HG03095 (cell line): ENCODE results near the gene GRIA1.

Source experiments
- ATAC-seq: cut with Tn5 transposase; IDR thresholded peaks from one replicate; pipeline ENCODE4 v1.9.1; 2021; ENCODE audit warnings: moderate library complexity; ENCODE audit not compliant: unreplicated experiment

The GRIA1 gene

GRCh38 chr5:153496835-153497234, 6.4 kb downstream of the GRIA1 start:
- no peak for ATAC-seq

- ATAC-seq, result no peak
Observed at GRCh38 chr5:153498516-153498915, 8.0 kb downstream of the GRIA1 start.

- ATAC-seq, result no peak
Observed at GRCh38 chr5:153500178-153500577, 9.7 kb downstream of the GRIA1 start.

GRCh38 chr5:153504726-153505125, 14.3 kb downstream of the GRIA1 start:
- no peak for ATAC-seq

- ATAC-seq, result no peak
Observed at GRCh38 chr5:153508700-153509099, 18.2 kb downstream of the GRIA1 start.

- no peak for ATAC-seq
Observed at GRCh38 chr5:153511622-153512021, 21.2 kb downstream of the GRIA1 start.

GRCh38 chr5:153513156-153513555, 22.7 kb downstream of the GRIA1 start:
- ATAC-seq, result no peak

- no peak for ATAC-seq
Observed at GRCh38 chr5:153515301-153515700, 24.8 kb downstream of the GRIA1 start.

- ATAC-seq, result no peak
Observed at GRCh38 chr5:153516504-153517240, 26.2 kb downstream of the GRIA1 start.

GRCh38 chr5:153517241-153517611, 26.8 kb downstream of the GRIA1 start:
- no peak for ATAC-seq

- no peak for ATAC-seq
Observed at GRCh38 chr5:153520137-153520536, 29.7 kb downstream of the GRIA1 start.

- no peak for ATAC-seq
Observed at GRCh38 chr5:153520952-153521351, 30.5 kb downstream of the GRIA1 start.

- ATAC-seq, result no peak
Observed at GRCh38 chr5:153523211-153523610, 32.7 kb downstream of the GRIA1 start.

GRCh38 chr5:153523831-153524230, 33.4 kb downstream of the GRIA1 start:
- ATAC-seq, result no peak

- no peak for ATAC-seq
Observed at GRCh38 chr5:153525536-153525935, 35.1 kb downstream of the GRIA1 start.

- no peak for ATAC-seq
Observed at GRCh38 chr5:153530357-153531143, 40.1 kb downstream of the GRIA1 start.

GRCh38 chr5:153533546-153533945, 43.1 kb downstream of the GRIA1 start:
- no peak for ATAC-seq

GRCh38 chr5:153534102-153534501, 43.6 kb downstream of the GRIA1 start:
- ATAC-seq, result no peak

- no peak for ATAC-seq
Observed at GRCh38 chr5:153537207-153537606, 46.7 kb downstream of the GRIA1 start.

- ATAC-seq, result no peak
Observed at GRCh38 chr5:153539983-153540382, 49.5 kb downstream of the GRIA1 start.

- no peak for ATAC-seq
Observed at GRCh38 chr5:153542536-153542935, 52.1 kb downstream of the GRIA1 start.

GRCh38 chr5:153543288-153543687, 52.8 kb downstream of the GRIA1 start:
- no peak for ATAC-seq
